Aorta (tissue), 5 donors: Measurements from ENCODE around the gene GON4L. TPM values are rescaled to one million over a fixed set of nuclear protein-coding genes. Genes with fewer than 3 reads are reported as not detected.
"Not testable (repeated sequence)": the region's sequence is repeated elsewhere in the genome, so short reads cannot be mapped to it uniquely, and the experiment has no call there.

Source experiments
- ATAC-seq: fragments of 200-7000 bp; cut with Tn5 transposase; one replicate; pipeline ENCODE4 v1.9.1; 2022; ENCODE audit warnings: moderate library complexity; ENCODE audit not compliant: low FRiP score
- DNase-seq, 2 donors: peaks; one replicate each; pipeline ENCODE4 v3.0.0-alpha.2; 2020
- H3K27ac ChIP-seq, 2 donors: one replicate each; pipeline ENCODE4 v1.5.1; 2013; ENCODE audit warnings: low read length in 2 of 2, mild to moderate bottlenecking in 2 of 2, moderate library complexity in 2 of 2, control low read depth in 1 of 2, inconsistent platforms in 1 of 2, low read depth in 1 of 2
- H3K27me3 ChIP-seq, 2 donors: one replicate each; pipeline ENCODE4 v1.6.1; 2013; ENCODE audit warnings: control low read depth in 1 of 2, low read length in 1 of 2, mild to moderate bottlenecking in 1 of 2, moderate library complexity in 1 of 2; ENCODE audit not compliant: insufficient read depth in 2 of 2, control insufficient read depth in 1 of 2
- H3K36me3 ChIP-seq, 2 donors: one replicate each; pipeline ENCODE4 v1.6.1; 2013; ENCODE audit warnings: control low read depth in 1 of 2, low read length in 1 of 2, mild to moderate bottlenecking in 1 of 2; ENCODE audit not compliant: insufficient read depth in 2 of 2, control insufficient read depth in 1 of 2
- H3K4me1 ChIP-seq, 2 donors: one replicate each; pipeline ENCODE4 v1.6.1; 2013; ENCODE audit warnings: low read length in 2 of 2, control low read depth in 1 of 2, mild to moderate bottlenecking in 1 of 2, moderate library complexity in 1 of 2; ENCODE audit not compliant: insufficient read depth in 2 of 2, control insufficient read depth in 1 of 2
- H3K4me3 ChIP-seq, 2 donors: one replicate each; pipeline ENCODE4 v1.5.1; 2013; ENCODE audit warnings: low read length in 2 of 2, control low read depth in 1 of 2, mild to moderate bottlenecking in 1 of 2
- H3K9me3 ChIP-seq: one replicate; pipeline ENCODE4 v1.6.1; 2013; ENCODE audit warnings: mild to moderate bottlenecking, low read length; ENCODE audit not compliant: control insufficient read depth
- WGBS, 2 donors: extraction: QIAGEN DNeasy Blood & Tissue Kit; methylation state at CpG; one replicate each; pipeline ENCODE4 v1.1.7; 2013; 5-methylcytosine and 5-hydroxymethylcytosine counted together
- intact Hi-C, 2 donors: fragments of 100-400 bp; cut with DNase I; formaldehyde crosslinking; loops; one replicate each; pipeline versions ENCODE4 v1.14.2 to v1.15.0; 2022
- polyA plus RNA-seq, 2 donors: library from polyadenylated mRNA; stranded (reverse); fragments of 200-250 nt; gene quantifications; one replicate each; pipeline ENCODE4 v1.2.3, GENCODE V29; 2013
- total RNA-seq, 2 donors: library from RNA; stranded (reverse); fragmentation: NEBNext Ultra II Directional; extraction: Animal tissue kit (Norgen Biotek cat#: 25700); gene quantifications; one replicate each; pipeline ENCODE4 v1.2.1, GENCODE V29; 2021
- donor health status: healthy with polysubstance abuse.
- donor health status: Bipolar disorder and iron deficiency.
- donor health status: DM: no; HTN: no; CAD: no.
- donor health status: DM: no; HTN: no; CAD: no.
- donor health status: DM: yes; HTN: yes; CAD: no.

GON4L gene
- total and polyA plus RNA-seq, 4 donors = 6.4 to 81.9 (median 54.4) TPM

GRCh38 chr1:155847823-155848529 lies 9.0 kb downstream of the GON4L start:
- H3K27ac ChIP-seq = no peak overlapping the region
- intact Hi-C loops = no loop called here
- H3K36me3 ChIP-seq = peaks cover 3 to 7% of the 10 kb centered on the region in 2 donors
- DNase-seq (no peak), ATAC-seq (no peak)
- no peak overlapping the region for H3K4me3 ChIP-seq
- no peaks in the 10 kb centered on the region for H3K9me3 ChIP-seq
- 87 to 91% methylated on average over 1 of the region's 1 CpG for WGBS, 2 donors
- H3K4me1 ChIP-seq = peaks cover 3 to 4% of the 10 kb centered on the region in 2 donors
- H3K27me3 ChIP-seq = no peaks in the 10 kb centered on the region

DNA sequence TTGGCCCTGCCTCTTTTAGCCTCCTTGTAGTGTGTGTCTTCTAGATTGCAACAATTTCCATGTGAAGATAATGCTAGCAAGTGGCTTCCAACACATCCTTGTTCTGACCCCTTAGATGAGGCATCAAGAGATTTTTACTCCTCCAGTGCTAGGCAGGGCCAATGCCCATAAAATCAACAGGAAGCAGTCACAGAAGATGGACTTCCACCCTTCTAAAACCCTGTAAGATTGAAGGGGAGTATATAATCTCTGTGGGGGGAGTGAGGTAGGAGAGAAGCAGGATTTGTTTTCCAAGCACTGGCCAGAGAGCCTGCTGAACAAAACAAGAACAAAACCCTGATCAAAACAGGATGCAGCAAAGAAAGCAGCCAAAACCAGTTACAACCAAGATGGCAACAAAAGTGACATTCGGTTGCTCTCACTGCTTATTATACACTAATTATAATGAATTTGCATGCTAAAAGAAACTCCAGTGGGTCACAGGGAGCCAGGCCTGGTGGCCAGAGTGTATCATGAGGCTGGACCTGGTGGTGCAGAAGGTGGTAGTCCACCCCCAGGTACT lies 12.1 kb downstream of the GON4L start:
- 88 to 90% methylated on average over 1 of the region's 1 CpG for WGBS, 2 donors
- Histone ChIP-seq H3K4me3 (no peak overlapping the region), H3K27ac (no peak overlapping the region), H3K27me3 (no peaks in the 10 kb centered on the region), H3K4me1 (peaks cover 3 to 4% of the 10 kb centered on the region in 2 donors), H3K36me3 (peaks cover 0 to 7% of the 10 kb centered on the region in 2 donors), H3K9me3 (no peaks in the 10 kb centered on the region)
- DNase-seq (no peak), ATAC-seq (no peak)
- intact Hi-C loops = no loop called here

DNA sequence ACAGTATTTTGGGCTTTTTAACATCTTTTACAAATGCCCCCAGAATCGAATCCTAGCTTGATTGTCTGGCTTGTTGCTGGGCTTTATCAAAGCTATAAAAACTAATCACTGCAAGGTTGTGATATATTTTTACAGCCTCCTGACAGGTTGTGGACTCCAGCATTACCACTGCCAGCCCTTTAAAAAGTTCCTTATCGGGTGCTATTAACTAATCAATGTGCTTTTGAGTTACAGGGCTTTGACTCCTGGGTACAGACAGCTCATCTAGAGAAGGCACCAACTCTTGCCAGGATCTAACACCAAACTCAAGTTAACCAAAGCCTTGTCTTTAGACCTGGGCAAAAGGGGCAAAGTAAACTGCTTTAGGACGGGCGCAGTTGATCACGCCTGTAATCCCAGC lies 16.6 kb downstream of the GON4L start:
- ATAC-seq = no peak
- 83 to 89% methylated on average over 5 of the region's 5 CpGs for WGBS, 2 donors
- H3K4me1 ChIP-seq = peaks cover 0 to 3% of the 10 kb centered on the region in 2 donors

DNA sequence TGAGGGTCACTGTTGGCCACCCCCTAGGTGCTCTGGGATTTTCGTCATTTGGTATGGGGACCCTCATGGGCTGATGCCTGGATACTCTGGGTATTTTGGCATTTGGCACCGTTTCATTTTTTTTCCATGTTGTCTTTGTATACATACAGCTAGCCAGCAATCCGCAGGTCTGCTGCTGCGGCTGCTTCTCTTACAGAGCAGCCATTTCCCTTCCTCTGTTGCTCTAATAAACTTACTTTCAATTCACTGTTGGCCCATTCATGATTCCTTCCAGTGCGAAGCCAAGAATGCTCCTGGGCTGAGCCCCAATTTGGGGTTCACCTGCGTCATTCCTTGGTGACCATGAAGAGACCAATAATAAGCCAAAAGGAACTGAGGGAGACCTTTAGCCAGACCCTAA lies 21.5 kb downstream of the GON4L start:
- no peaks in the 10 kb centered on the region for H3K36me3 ChIP-seq

More for the DNA sequence above, 16.6 kb downstream of the GON4L start:
- Histone ChIP-seq H3K4me3 (no peak overlapping the region), H3K36me3 (peaks cover 0 to 7% of the 10 kb centered on the region in 2 donors), H3K27ac (no peak overlapping the region), H3K27me3 (no peaks in the 10 kb centered on the region), H3K9me3 (no peaks in the 10 kb centered on the region)
- no peak for DNase-seq
- intact Hi-C loops = no loop called here

GRCh38 chr1:155834927-155835399 lies 22.1 kb downstream of the GON4L start:
- intact Hi-C loops, H3K4me1 ChIP-seq, H3K9me3 ChIP-seq, DNase-seq, H3K36me3 ChIP-seq, H3K4me3 ChIP-seq, H3K27ac ChIP-seq, H3K27me3 ChIP-seq, ATAC-seq: not testable (repeated sequence)
- 90 to 95% methylated on average over 9 of the region's 9 CpGs for whole genome bisulfite sequencing, 2 donors

More for the DNA sequence above, 21.5 kb downstream of the GON4L start:
- intact Hi-C loops = no loop called here
- DNase-seq = no peak
- 92 to 93% methylated on average over 6 of the region's 6 CpGs for WGBS, 2 donors
- no peak overlapping the region for H3K27ac ChIP-seq
- no peaks in the 10 kb centered on the region for H3K9me3 ChIP-seq
- no peak for ATAC-seq
- no peaks in the 10 kb centered on the region for H3K27me3 ChIP-seq
- no peaks in the 10 kb centered on the region for H3K4me1 ChIP-seq
- no peak overlapping the region for H3K4me3 ChIP-seq

DNA sequence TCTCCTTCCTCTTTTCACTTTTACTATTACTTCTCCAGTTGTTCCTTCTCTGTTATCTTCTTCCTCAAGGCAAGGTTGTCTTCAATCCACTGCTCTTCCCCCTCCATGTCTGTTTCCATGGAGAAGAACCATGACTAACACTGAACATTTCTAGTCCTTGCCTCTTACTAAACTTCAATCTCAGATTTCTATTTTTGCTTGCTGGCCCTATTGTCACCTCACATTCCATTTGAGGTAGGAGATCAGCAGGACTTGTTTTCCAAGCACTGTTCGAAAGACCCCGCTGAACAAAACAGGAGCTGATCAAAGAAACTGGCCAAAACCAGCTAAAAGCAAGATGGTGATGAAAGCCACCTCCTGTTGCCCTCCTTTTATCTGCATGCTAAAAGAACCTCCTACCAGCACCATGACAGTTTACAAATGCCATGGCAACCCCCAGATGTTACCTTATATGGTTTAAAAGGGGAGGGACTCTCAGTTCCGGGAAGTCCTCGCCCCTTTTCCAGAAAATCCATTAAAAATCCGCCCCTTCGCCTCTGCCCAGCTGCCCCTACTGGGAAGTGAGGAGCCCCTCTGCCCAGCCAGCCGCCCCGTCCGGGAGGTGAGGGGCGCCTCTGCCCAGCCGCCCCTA lies 22.6 kb downstream of the GON4L start:
- intact Hi-C loops = no loop called here
- Histone ChIP-seq H3K9me3 (no peaks in the 10 kb centered on the region), H3K4me3 (no peak overlapping the region), H3K4me1 (no peaks in the 10 kb centered on the region), H3K27ac (peak overlapping the region in 1 of 2 donors; percentile 17), H3K36me3 (no peaks in the 10 kb centered on the region), H3K27me3 (no peaks in the 10 kb centered on the region)
- ATAC-seq = no peak
- WGBS, 2 donors = 90% methylated on average over 11 of the region's 11 CpGs
- DNase-seq = no peak

DNA sequence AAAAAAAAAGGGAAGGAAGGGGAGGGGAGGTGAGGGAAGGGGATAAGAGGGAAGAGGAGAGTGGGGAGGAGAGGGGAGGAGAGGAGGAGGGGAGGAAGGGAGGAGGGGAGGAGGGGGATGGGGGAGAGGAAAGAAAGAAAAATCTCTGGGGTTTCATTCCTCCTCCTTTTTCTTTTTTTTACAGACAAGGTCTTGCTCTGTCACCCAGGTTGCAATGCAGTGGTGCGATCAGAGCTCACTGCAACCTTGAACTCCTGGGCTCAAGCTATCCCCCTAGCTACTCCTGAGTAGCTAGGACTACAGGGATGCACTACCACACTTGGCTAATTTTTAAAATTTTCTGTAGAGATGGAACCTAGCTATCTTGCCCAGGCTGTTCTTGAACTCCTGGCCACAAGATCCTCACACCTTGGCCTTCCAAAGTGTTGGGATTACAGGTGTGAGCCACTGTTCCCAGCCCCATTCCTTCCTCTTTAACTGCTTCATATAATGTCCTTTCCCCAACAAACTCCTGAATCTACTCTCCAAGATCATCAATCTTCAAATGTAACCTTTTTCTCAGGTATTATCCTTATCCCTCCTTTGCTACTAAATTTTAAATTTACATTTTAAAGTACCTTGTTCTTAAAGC lies 23.2 kb downstream of the GON4L start:
- H3K4me3 ChIP-seq = no peak overlapping the region
- H3K27me3 ChIP-seq = no peaks in the 10 kb centered on the region
- no peaks in the 10 kb centered on the region for H3K36me3 ChIP-seq
- no peak for DNase-seq
- H3K27ac ChIP-seq = no peak overlapping the region
- no peaks in the 10 kb centered on the region for H3K9me3 ChIP-seq
- no peaks in the 10 kb centered on the region for H3K4me1 ChIP-seq
- intact Hi-C loops = no loop called here
- 88 to 100% methylated on average over 1 of the region's 1 CpG for WGBS, 2 donors
- no peak for ATAC-seq

DNA sequence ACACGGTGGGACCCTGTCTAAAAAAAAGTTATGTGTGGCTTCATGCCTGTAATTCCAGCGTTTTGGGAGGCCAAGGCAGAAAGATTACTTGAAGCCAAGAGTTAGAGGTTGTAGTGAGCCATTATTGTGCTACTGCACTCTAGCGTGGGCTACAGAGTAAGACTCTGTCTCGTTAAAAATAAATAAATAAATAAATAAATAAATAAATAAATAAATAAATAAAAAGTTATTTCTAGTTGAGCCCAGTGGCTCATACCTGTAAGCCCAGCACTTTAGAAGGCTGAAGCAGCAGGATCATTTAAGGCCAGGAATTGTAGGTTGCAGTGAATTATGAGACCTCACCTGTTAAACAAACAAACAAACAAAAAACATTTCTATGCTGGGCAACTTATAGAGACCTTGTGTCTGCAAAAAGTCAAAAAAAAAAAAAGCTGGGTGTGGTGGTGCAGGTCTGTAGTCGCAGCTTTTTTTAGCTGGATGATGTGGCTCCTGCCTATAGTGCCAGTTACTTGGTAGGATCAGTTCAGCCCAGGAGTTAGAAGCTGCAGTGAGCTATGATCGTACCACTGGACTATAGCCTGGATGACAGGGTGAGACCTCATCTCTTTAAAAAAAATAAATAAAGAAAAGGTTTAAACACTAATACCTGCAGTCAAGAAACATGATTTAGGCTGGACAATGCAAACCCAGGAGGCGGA lies 25.6 kb downstream of the GON4L start:
- no peak overlapping the region for H3K4me3 ChIP-seq
- H3K4me1 ChIP-seq = no peaks in the 10 kb centered on the region
- H3K36me3 ChIP-seq = peaks cover 0 to 4% of the 10 kb centered on the region in 2 donors
- ATAC-seq (no peak), DNase-seq (no peak)
- no peaks in the 10 kb centered on the region for H3K27me3 ChIP-seq
- no peaks in the 10 kb centered on the region for H3K9me3 ChIP-seq
- intact Hi-C loops = no loop called here
- 95% methylated on average over 7 of the region's 7 CpGs for WGBS, 2 donors
- H3K27ac ChIP-seq = no peak overlapping the region
